GM18499 (cell line): ENCODE measurements around the gene GNA14.
"Not testable (repeated sequence)": the region's sequence is repeated elsewhere in the genome, so short reads cannot be mapped to it uniquely, and the experiment has no call there.

Source experiments
- ATAC-seq: cut with Tn5 transposase; IDR thresholded peaks from one replicate; pipeline ENCODE4 v1.9.1; 2021; ENCODE audit warnings: moderate number of reproducible peaks; ENCODE audit not compliant: insufficient read depth, unreplicated experiment

Gene GNA14

DNA sequence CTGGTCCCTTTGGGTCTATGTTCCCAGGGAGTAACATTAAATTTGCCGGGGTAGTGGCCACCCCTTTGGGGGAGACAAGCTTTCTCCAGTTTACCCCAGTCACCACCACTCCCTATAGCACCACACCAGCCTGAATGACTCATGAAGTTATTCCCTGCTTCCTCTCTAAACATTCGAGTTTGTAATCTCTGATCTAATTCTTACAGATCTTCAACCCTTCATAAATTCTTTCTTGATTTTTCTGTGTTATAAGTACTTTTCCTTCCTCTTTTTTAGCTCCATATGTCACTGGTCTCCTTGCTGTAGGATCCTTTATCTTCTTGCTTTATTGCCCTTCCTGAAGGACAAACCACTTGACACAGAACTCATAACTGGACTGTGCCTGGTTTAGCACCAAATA lies 55.6 kb downstream of the GNA14 start:
- ATAC-seq, result no peak

DNA sequence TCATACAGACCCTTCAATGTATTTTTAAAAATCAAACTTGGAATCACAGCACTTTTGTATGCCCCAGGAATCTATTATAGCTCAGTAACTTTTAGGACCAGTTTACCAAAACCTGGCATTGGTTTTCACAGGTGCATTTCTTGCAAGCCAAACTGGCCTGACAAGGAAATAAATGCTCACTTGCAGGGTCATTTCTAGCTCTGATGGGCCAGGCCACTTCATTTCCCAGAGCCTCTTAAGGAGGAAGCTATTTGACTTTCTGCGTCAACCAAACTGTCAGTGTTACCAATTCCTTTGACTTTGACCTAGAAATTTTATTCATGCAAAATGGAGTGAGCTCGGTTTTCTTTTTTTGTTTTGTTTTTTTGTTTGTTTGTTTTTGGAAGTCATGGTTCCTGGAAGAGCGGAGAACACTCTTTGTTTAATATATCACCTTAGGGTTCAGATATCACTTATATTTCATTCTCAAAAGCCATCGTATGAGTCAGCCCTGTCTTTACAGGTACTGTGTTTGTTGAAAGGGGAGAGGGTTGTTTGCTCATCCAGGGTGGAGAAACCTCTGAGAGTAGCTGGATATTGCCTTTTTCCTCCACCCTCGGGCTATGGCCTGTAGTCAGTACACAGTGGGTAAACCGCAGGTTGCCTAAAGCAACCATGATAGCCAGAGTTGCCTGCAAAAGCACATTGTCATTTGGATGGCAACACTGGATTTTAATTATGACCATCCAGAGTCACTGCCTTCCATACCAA lies 58.9 kb downstream of the GNA14 start:
- no peak for ATAC-seq

- no peak for ATAC-seq
These were observed 59.7 kb downstream of the GNA14 start for GRCh38 chr9:77588271-77588937.

DNA sequence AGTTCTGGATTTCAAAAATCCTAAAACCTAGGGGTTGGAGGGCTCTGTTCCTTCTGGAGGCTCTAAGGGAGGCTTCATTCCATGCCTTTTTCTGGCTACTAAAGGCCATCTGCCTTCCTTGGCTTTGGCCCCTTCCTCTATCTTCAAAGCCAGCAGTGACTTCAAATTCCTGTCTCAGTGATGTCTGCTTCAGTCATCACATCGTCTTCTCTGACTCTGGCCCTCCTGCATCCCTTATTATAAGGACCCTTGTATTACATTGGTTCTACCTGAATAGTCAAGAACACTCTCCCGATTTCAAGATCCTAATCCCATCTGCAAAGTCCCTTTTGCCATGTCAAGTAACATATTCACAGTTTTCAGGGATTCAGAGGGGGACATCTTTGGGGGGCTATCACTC lies 60.3 kb downstream of the GNA14 start:
- no peak for ATAC-seq

DNA sequence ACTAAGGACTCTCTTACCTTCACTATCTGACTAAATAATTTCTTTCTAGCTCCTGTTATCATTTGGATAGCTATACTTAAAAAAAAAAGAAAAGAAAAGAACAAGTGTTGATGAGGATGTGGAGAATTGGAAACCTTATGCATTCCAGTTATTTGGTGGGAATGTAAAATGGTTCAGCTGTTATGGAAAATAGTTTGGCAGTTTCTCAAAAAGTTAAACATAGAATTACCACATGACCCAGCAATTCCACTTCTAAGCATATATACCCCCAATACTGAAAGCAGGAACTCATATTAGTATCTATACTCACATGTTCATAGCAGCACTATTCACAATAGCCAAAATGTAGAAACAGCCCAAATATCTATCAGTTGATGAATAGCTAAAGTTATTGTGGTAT lies 61.1 kb downstream of the GNA14 start:
- no peak for ATAC-seq

GRCh38 chr9:77586591-77586990 lies 61.5 kb downstream of the GNA14 start:
- ATAC-seq, result no peak

DNA sequence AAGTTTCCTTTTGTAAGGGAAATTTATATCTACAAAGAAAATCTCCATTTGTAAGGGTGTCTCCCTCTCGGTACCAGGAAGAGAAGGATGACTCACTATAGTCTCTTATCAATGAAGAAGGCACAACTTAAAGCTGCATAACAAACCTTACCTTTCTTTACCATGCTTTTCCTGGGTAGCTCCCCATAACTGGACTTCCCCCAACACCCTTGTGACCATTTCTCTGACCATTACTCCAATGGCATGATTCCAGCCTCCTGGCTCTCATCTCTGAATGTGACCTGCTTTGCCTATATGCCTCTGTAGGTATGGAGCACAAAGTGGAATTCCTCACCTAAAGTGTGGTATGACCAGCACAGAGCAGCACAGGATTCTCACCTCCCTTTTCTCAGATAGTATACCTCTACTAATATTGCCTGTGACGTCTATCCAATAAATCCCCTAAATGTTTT lies 62.8 kb downstream of the GNA14 start:
- no peak for ATAC-seq

DNA sequence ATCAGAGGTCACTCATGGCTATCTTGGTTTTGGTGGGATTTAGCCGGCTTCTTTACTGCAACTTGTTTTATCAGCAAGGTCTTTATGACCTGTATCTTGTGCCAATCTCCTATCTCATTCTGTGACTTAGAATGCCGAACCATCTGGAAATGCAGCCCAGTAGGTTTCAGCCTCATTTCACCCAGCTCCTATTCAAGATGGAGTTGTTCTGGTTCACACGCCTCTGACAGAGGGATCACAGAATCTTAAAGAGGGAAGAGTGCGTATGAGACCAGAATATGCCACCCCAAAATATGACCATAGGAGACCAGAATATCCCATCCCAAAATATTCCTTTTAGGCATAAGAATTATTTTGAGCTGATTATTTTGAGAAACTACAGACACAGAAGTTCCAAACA lies 63.2 kb downstream of the GNA14 start:
- not testable (repeated sequence) for ATAC-seq

GRCh38 chr9:77582961-77583576 lies 65.1 kb downstream of the GNA14 start:
- ATAC-seq, result no peak

GRCh38 chr9:77582525-77582924 lies 65.6 kb downstream of the GNA14 start:
- ATAC-seq, result no peak

DNA sequence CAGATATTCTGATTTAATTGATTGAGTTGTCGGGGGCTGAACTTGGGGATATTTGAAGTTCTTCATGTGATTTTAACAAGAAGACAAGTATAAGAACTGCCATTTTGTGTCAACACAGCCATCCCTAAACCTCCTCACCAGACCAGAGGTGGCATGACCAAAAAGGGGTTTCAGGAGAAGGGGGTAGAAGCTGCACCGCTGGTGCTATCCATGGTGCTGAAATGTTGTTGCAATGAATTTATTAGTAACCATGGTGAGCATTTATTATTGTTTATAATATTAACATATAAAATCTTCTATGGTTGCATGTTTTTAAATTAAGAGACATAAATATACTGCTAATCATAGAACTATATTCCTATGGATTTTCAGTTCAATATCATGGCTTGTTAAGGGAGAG lies 72.3 kb downstream of the GNA14 start:
- no peak for ATAC-seq

DNA sequence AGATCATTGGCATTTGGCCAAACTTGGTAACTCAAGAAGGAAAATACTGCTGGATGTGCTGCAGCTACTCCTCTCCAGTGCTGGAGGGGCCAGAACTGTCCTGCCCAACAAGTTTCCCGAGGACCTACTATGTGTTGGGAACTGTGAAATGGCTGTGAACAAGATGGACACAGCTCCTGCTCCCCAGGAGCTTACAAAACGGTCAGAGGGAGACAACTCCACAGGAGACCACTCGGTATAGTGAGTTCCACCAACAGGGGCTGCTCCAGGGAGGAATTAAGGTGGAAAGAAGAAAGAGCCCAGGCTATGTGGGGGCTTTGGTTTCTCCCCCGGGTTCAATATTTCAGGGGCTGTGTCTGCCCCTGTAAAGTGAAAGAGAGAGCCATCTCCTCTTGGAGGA lies 78.8 kb downstream of the GNA14 start:
- ATAC-seq, result no peak

DNA sequence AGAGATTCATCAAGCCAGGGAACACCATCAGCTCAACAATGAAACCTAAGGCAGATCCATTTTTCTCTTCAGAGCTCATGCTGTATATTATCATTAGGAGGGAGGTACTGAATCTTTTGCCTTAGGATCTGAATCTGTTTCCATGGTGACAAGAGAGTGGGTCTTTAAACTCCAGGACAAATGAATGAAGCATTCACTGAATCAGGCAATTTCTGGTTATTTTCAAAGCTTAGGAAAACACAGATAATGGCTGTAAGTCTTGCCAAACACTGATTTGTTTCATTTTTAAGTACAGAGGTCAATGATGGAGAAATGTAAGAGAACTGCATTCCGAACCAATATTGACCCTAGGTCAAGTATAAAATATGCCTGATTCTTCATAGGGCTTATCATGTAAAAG lies 84.9 kb downstream of the GNA14 start:
- no peak for ATAC-seq

- no peak for ATAC-seq
These were observed 85.9 kb downstream of the GNA14 start for GRCh38 chr9:77562019-77562748.

- ATAC-seq, result no peak
These were observed 86.6 kb downstream of the GNA14 start for GRCh38 chr9:77561331-77562018.

- no peak for ATAC-seq
These were observed 91.7 kb downstream of the GNA14 start for GRCh38 chr9:77556396-77556795.

DNA sequence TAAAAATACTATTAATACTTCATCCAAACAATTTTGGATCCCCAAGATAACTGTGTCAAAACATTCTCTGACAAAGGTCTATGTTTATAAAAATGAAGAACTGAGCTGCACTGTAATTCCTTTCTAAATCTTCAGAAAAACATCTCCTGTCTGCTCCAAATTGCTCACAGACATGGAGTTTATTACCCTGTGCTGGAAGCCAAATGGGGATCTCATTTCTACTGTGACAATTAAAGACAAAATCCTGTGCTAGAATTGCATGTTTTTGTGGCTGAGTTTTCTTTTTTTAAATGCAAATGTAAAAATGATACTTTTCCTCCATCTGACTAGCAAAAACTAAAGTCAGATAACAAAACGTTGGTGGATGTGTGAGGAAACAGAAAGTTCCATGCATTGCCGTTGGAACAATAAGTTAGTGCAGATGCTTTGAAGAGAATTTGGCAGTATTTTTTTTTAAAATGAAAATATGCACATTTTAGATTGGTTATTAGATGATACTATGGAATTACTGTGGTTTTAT lies 93.5 kb downstream of the GNA14 start:
- ATAC-seq, result no peak

GRCh38 chr9:77547106-77547730 lies 100.9 kb downstream of the GNA14 start:
- no peak for ATAC-seq

GRCh38 chr9:77546376-77546950 lies 101.7 kb downstream of the GNA14 start:
- no peak for ATAC-seq
